ENCODE measurements around the gene ACOT13.
A peak's percentile ranks its signal among the peaks of the same experiment; 100 is the strongest.
"Not testable (repeated sequence)": the region's sequence is repeated elsewhere in the genome, so short reads cannot be mapped to it uniquely, and the experiment has no call there.

Gene ACOT13

GRCh38 chr6:24691550-24691949, 24.7 kb downstream of the ACOT13 start:
- DNase-seq (ENCODE audit: low read depth, low spot score), result no peak
- H3K4me3 ChIP-seq (ENCODE audit: low read depth, low read length), result no peak overlapping the region
- in situ Hi-C loops (cut with HindIII; ENCODE audit: low sequenced_read_pairs), result no loop called here
- TF ChIP-seq CTCF (IDR thresholded peaks at IDR 0.05; ENCODE audit: low read depth, low read length), result no peak

GRCh38 chr6:24692003-24692402, 25.1 kb downstream of the ACOT13 start:
- in situ Hi-C loops (cut with HindIII; ENCODE audit: low sequenced_read_pairs), result no loop called here
- TF ChIP-seq CTCF (IDR thresholded peaks at IDR 0.05; ENCODE audit: low read depth, low read length), result no peak
- no peak overlapping the region for H3K4me3 ChIP-seq (ENCODE audit: low read depth, low read length)
- DNase-seq (ENCODE audit: low read depth, low spot score), result no peak

- TF ChIP-seq CTCF (IDR thresholded peaks at IDR 0.05; ENCODE audit: low read depth, low read length), result no peak
- no peak for DNase-seq (ENCODE audit: low read depth, low spot score)
- no peak overlapping the region for H3K4me3 ChIP-seq (ENCODE audit: low read depth, low read length)
- in situ Hi-C loops (cut with HindIII; ENCODE audit: low sequenced_read_pairs), result no loop called here
These were observed 25.5 kb downstream of the ACOT13 start for GRCh38 chr6:24692415-24692814.

DNA sequence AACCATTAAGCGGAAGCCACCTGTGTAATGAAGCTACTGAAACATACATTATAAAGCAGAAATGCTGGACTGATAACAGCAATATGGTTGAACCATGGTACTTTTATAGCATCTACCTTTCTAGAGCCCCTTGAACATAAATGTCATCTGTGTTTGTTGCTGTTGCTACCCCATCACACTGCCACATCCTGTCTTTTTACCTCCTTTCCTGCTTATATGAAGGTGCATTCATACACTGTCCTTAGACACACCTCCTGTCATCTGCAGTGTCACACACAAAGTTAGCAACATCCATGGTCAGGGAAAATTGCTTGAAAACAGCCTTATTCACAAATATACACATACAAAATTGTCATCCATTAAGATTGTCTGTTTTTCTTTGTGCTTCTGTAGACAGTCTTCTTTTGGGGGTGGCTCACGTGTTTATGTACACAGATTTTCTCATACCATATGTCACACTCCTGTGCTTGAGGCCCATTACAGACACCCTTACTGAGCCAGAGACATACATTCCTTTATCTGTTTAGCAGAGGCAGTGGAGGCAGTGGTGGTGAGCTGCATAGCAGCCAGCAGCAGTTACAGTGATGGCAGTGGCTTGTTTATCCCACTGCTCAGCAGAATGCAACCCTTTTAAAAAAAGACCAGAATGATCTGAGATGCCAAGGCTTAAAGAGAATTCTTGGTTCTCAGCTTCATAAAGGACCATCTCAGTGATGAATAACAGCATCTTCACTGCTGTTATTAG, 26.1 kb downstream of the ACOT13 start:
- H3K4me3 ChIP-seq (ENCODE audit: low read depth, low read length), result no peak overlapping the region
- DNase-seq (ENCODE audit: low read depth, low spot score), result no peak
- no peak for TF ChIP-seq CTCF (IDR thresholded peaks at IDR 0.05; ENCODE audit: low read depth, low read length)
- in situ Hi-C loops (cut with HindIII; ENCODE audit: low sequenced_read_pairs), result no loop called here

- in situ Hi-C loops (cut with HindIII; ENCODE audit: low sequenced_read_pairs), result no loop called here
- no peak for DNase-seq (ENCODE audit: low read depth, low spot score)
- no peak for TF ChIP-seq CTCF (IDR thresholded peaks at IDR 0.05; ENCODE audit: low read depth, low read length)
- no peak overlapping the region for H3K4me3 ChIP-seq (ENCODE audit: low read depth, low read length)
These were observed 27.3 kb downstream of the ACOT13 start for GRCh38 chr6:24694198-24694597.

GRCh38 chr6:24695635-24696034, 28.8 kb downstream of the ACOT13 start:
- TF ChIP-seq CTCF (IDR thresholded peaks at IDR 0.05; ENCODE audit: low read depth, low read length), result peak; percentile 27
- in situ Hi-C loops (cut with HindIII; ENCODE audit: low sequenced_read_pairs); H3K4me3 ChIP-seq (ENCODE audit: low read depth, low read length): not testable (repeated sequence)
- peak; percentile 37 for DNase-seq (ENCODE audit: low read depth, low spot score)
